SK-N-SH (cell line): ENCODE results near the gene ATF4. TPM values are rescaled to one million over a fixed set of nuclear protein-coding genes. Genes with fewer than 3 reads are reported as not detected.

Source experiments
- CTCF ChIA-PET: fragments of 300-600, 350-600 bp; formaldehyde crosslinking; extraction: SDS; loops from one replicate; lab custom pipeline; 2021; lab: Yijun Ruan, JAX
- POLR2A ChIA-PET: fragments of 350-600 bp; sonication (Branson Sonifier 250); formaldehyde crosslinking; extraction: SDS; loops from one replicate; lab custom pipeline; 2020; ENCODE audit warnings: antibody characterized with exemption, inconsistent platforms; lab: Yijun Ruan, JAX
- DNase-seq: peaks from one replicate; pipeline ENCODE4 v3.0.0; 2012
- H2AFZ ChIP-seq: fragments of 200-600 bp; sonication (generic); 2 replicates; pipeline ENCODE4 v1.8.1; 2016; ENCODE audit warnings: antibody characterized with exemption, mild to moderate bottlenecking, low read depth
- H3F3A ChIP-seq: fragments of 200-600 bp; sonication (generic); replicated peaks from 2 replicates; pipeline ENCODE3; 2016; ENCODE audit warnings: antibody characterized with exemption, mild to moderate bottlenecking; ENCODE audit not compliant: insufficient read depth
- H3K27ac ChIP-seq, 2 experiments: fragments of 200-500 bp in 1 of 2; fragments of 200-600 bp in 1 of 2; sonication (Bioruptor generic) in 1 of 2; sonication (generic), shearing (Covaris generic) in 1 of 2; 2 replicates each; pipeline versions ENCODE4 v1.5.1 to v1.6.1; 2014 to 2016; ENCODE audit warnings: low read depth in 2 of 2, inconsistent platforms in 1 of 2, low read length in 1 of 2, mild to moderate bottlenecking in 1 of 2, mixed read lengths in 1 of 2
- H3K27me3 ChIP-seq: fragments of 200-600 bp; sonication (generic), shearing (Covaris generic); 2 replicates; pipeline ENCODE4 v1.6.1; 2016; ENCODE audit warnings: mixed run types; ENCODE audit not compliant: insufficient read depth
- H3K36me3 ChIP-seq, 2 experiments: fragments of 200-500 bp in 1 of 2; fragments of 200-600 bp in 1 of 2; sonication (Bioruptor generic) in 1 of 2; sonication (generic) in 1 of 2; replicated peaks in 1 of 2; 2 replicates each; pipeline versions ENCODE3 to v1.5.1; 2014 to 2016; ENCODE audit warnings: low read length in 1 of 2, mild to moderate bottlenecking in 1 of 2; ENCODE audit not compliant: insufficient read depth in 2 of 2, control insufficient read depth in 1 of 2
- H3K4me1 ChIP-seq, 2 experiments: fragments of 200-500 bp in 1 of 2; fragments of 200-600 bp in 1 of 2; sonication (Bioruptor generic) in 1 of 2; sonication (generic), shearing (Covaris generic) in 1 of 2; 2 replicates each; pipeline versions ENCODE4 v1.5.1 to v1.6.1; 2014 to 2016; ENCODE audit warnings: low read depth in 1 of 2, low read length in 1 of 2, mixed run types in 1 of 2; ENCODE audit not compliant: insufficient read depth in 2 of 2, control insufficient read depth in 1 of 2
- H3K4me2 ChIP-seq: fragments of 200-600 bp; sonication (generic), shearing (Covaris generic); 2 replicates; pipeline ENCODE4 v1.6.1; 2017; ENCODE audit warnings: mixed run types
- H3K4me3 ChIP-seq, 2 experiments: fragments of 200-500 bp in 1 of 2; fragments of 200-600 bp in 1 of 2; sonication (Bioruptor generic) in 1 of 2; sonication (generic), shearing (Covaris generic) in 1 of 2; 2 replicates each; pipeline versions ENCODE4 v1.5.1 to v1.8.1; 2014 to 2016; ENCODE audit warnings: low read depth in 2 of 2, inconsistent platforms in 1 of 2, low read length in 1 of 2, mild to moderate bottlenecking in 1 of 2, mixed read lengths in 1 of 2, moderate library complexity in 1 of 2
- H3K79me2 ChIP-seq: fragments of 200-600 bp; sonication (generic); 2 replicates; pipeline ENCODE4 v1.8.1; 2017; ENCODE audit warnings: mild to moderate bottlenecking; ENCODE audit not compliant: insufficient read depth
- H3K9ac ChIP-seq: fragments of 200-600 bp; sonication (generic); 2 replicates; pipeline ENCODE4 v1.6.1; 2017; ENCODE audit warnings: mixed run types
- H3K9me2 ChIP-seq: fragments of 200-600 bp; sonication (generic); 2 replicates; pipeline ENCODE4 v1.6.1; 2017; ENCODE audit warnings: mixed run types
- H3K9me3 ChIP-seq: fragments of 200-600 bp; sonication (generic); 2 replicates; pipeline ENCODE4 v1.6.1; 2017; ENCODE audit warnings: mixed run types, mild to moderate bottlenecking, moderate library complexity
- H4K20me1 ChIP-seq: fragments of 200-600 bp; sonication (generic); 2 replicates; pipeline ENCODE4 v1.6.1; 2017; ENCODE audit warnings: mild to moderate bottlenecking, mixed run types; ENCODE audit not compliant: insufficient read depth
- CHD2 ChIP-seq: fragments of 150-350 bp; IDR thresholded peaks from 2 replicates; pipeline ENCODE4 v1.6.1; 2018; ENCODE audit warnings: low read length; ENCODE audit not compliant: partially characterized antibody
- CTCF ChIP-seq: fragments of 200-600 bp; sonication (generic); IDR thresholded peaks from 2 replicates; pipeline ENCODE4 v1.6.1; 2017; ENCODE audit warnings: antibody characterized with exemption, mild to moderate bottlenecking, moderate library complexity
- ELF1 ChIP-seq: IDR thresholded peaks from 2 replicates; pipeline ENCODE4 v1.4.0; 2012
- EP300 ChIP-seq, 2 experiments: IDR thresholded peaks; 2 replicates each; pipeline versions ENCODE4 v1.4.0 to v1.6.1; 2012; ENCODE audit warnings: borderline replicate concordance in 1 of 2, low read depth in 1 of 2, low read length in 1 of 2
- FOSL2 ChIP-seq: IDR thresholded peaks from 2 replicates; pipeline ENCODE4 v1.4.0; 2012; ENCODE audit warnings: low read depth, mild to moderate bottlenecking, moderate library complexity, borderline replicate concordance
- MXI1 ChIP-seq: IDR thresholded peaks from 2 replicates; pipeline ENCODE4 v1.6.1; 2012; ENCODE audit warnings: mild to moderate bottlenecking, low read depth, low read length, improper control_type of control experiment
- NFIC ChIP-seq: IDR thresholded peaks from 2 replicates; pipeline ENCODE4 v1.4.0; 2012; ENCODE audit warnings: borderline replicate concordance
- NRF1 ChIP-seq: IDR thresholded peaks from 2 replicates; pipeline ENCODE4 v1.6.1; 2012; ENCODE audit warnings: low read depth, mild to moderate bottlenecking, low read length
- POLR2AphosphoS5 ChIP-seq: IDR thresholded peaks from 2 replicates; pipeline ENCODE4 v1.6.1; 2012; ENCODE audit warnings: low read depth, low read length
- RFX5 ChIP-seq: IDR thresholded peaks from 2 replicates; pipeline ENCODE4 v1.6.1; 2012; ENCODE audit warnings: mild to moderate bottlenecking, improper control_type of control experiment, low read length
- RXRA ChIP-seq: IDR thresholded peaks from 2 replicates; pipeline ENCODE4 v1.4.0; 2012; ENCODE audit warnings: low read depth, mild to moderate bottlenecking, borderline replicate concordance
- TAF1 ChIP-seq: IDR thresholded peaks from 2 replicates; pipeline ENCODE4 v1.6.1; 2012; ENCODE audit warnings: low read depth, mild to moderate bottlenecking, low read length, moderate library complexity, borderline replicate concordance
- TEAD4 ChIP-seq: IDR thresholded peaks from 2 replicates; pipeline ENCODE4 v1.4.0; 2012; ENCODE audit warnings: mild to moderate bottlenecking, borderline replicate concordance; ENCODE audit not compliant: insufficient read depth
- USF1 ChIP-seq: IDR thresholded peaks from 2 replicates; pipeline ENCODE4 v1.4.0; 2012; ENCODE audit warnings: low read depth, borderline replicate concordance
- YY1 ChIP-seq: IDR thresholded peaks from 2 replicates; pipeline ENCODE4 v1.4.0; 2012; ENCODE audit warnings: low read depth, mild to moderate bottlenecking
- ZBTB33 ChIP-seq: IDR thresholded peaks from 2 replicates; pipeline ENCODE4 v1.4.0; 2012; ENCODE audit warnings: low read depth, borderline replicate concordance
- WGBS: methylation state at CpG from one replicate; pipeline ENCODE4 v1.1.6; 2017; ENCODE audit warnings: low lambda C conversion rate; 5-methylcytosine and 5-hydroxymethylcytosine counted together
- polyA plus RNA-seq, 3 experiments: library from polyadenylated mRNA; depleted of rRNA; stranded (reverse); fragments of >200 nt; gene quantifications; 2 replicates each; pipeline ENCODE4 v1.2.3, GENCODE V29; 2012
- TF ChIP-seq, protein P1 (sequence below): IDR thresholded peaks from 2 replicates; pipeline ENCODE4 v1.6.1; 2012; ENCODE audit warnings: mild to moderate bottlenecking, low read depth, low read length, moderate library complexity
- TF ChIP-seq, protein P2 (sequence below): IDR thresholded peaks from 2 replicates; pipeline ENCODE4 v1.4.0; 2012; ENCODE audit warnings: low read depth

Gene ATF4
- polyA plus RNA-seq, 1 of the 3 experiments (the other 2 are of a cell fraction), result 375 TPM

DNA sequence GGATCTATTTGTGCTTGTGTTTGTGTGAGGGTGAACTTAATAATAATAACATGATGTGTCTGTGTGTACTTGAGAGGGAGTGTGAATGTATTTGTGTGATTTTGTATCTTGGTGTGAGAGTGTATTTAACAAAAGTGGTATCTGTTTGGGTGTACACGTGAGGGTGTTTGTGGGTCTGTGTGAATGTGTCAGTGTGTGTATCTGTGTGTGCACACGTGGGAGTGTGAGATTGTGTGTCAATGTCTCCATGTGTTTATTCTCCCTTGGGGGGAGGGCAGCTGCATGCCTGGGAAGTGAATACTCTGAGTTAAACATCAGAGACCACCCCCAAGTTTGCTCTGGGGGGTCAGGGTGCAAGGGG is 27.2 kb downstream of the ATF4 start:
- H3K27ac ChIP-seq, result no peak overlapping the region
- no peak for DNase-seq
- H2AFZ ChIP-seq, result no peak overlapping the region
- POLR2A ChIA-PET, result no interaction called here
- no peak overlapping the region for H3K4me2 ChIP-seq
- H3K36me3 ChIP-seq, result no peaks in the 10 kb centered on the region
- CTCF ChIA-PET, result interaction anchor here (1.0 to 3.3 kb wide), 3 partner anchors 13 to 480 kb away, joined by 3 to 13 read pairs (median 5); no protein-coding TSS in a partner anchor
- H3K4me1 ChIP-seq, result no peaks in the 10 kb centered on the region; a peak in 1 of 4 replicates
- H3F3A ChIP-seq, result no peaks in the 10 kb centered on the region
- no peaks in the 10 kb centered on the region for H3K79me2 ChIP-seq
- 78% methylated on average over 1 of the region's 2 CpGs for WGBS
- TF ChIP-seq TAF1 (no peak), TEAD4 (no peak), RFX5 (no peak), USF1 (no peak), RXRA (no peak), EP300 (IDR thresholded peaks at IDR 0.05; ENCODE audit: borderline replicate concordance in 1 of 2, low read depth in 1 of 2, low read length in 1 of 2) (no peak), FOSL2 (no peak), CHD2 (no peak), NRF1 (no peak), NFIC (no peak), ZBTB33 (no peak), YY1 (no peak), MXI1 (no peak), ELF1 (no peak), POLR2AphosphoS5 (no peak), CTCF (no peak)
- TF ChIP-seq, protein P1, sequence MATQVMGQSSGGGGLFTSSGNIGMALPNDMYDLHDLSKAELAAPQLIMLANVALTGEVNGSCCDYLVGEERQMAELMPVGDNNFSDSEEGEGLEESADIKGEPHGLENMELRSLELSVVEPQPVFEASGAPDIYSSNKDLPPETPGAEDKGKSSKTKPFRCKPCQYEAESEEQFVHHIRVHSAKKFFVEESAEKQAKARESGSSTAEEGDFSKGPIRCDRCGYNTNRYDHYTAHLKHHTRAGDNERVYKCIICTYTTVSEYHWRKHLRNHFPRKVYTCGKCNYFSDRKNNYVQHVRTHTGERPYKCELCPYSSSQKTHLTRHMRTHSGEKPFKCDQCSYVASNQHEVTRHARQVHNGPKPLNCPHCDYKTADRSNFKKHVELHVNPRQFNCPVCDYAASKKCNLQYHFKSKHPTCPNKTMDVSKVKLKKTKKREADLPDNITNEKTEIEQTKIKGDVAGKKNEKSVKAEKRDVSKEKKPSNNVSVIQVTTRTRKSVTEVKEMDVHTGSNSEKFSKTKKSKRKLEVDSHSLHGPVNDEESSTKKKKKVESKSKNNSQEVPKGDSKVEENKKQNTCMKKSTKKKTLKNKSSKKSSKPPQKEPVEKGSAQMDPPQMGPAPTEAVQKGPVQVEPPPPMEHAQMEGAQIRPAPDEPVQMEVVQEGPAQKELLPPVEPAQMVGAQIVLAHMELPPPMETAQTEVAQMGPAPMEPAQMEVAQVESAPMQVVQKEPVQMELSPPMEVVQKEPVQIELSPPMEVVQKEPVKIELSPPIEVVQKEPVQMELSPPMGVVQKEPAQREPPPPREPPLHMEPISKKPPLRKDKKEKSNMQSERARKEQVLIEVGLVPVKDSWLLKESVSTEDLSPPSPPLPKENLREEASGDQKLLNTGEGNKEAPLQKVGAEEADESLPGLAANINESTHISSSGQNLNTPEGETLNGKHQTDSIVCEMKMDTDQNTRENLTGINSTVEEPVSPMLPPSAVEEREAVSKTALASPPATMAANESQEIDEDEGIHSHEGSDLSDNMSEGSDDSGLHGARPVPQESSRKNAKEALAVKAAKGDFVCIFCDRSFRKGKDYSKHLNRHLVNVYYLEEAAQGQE, result no peak
- TF ChIP-seq, protein P2, sequence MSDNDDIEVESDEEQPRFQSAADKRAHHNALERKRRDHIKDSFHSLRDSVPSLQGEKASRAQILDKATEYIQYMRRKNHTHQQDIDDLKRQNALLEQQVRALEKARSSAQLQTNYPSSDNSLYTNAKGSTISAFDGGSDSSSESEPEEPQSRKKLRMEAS, result no peak
- TF ChIP-seq, all 33 proteins: peak for 0
- no peak overlapping the region for H3K4me3 ChIP-seq
- no peaks in the 10 kb centered on the region for H3K9me2 ChIP-seq
- H4K20me1 ChIP-seq, result no peaks in the 10 kb centered on the region
- H3K9ac ChIP-seq, result no peak overlapping the region
- H3K27me3 ChIP-seq, result no peaks in the 10 kb centered on the region
- no peaks in the 10 kb centered on the region for H3K9me3 ChIP-seq
